WI38 (cell line): ENCODE results near the gene CDKL4.

Experiments used
- H3K4me3 ChIP-seq: 2 replicates; pipeline ENCODE4 v1.5.1; 2011; ENCODE audit warnings: low read depth, mild to moderate bottlenecking, control low read depth, low read length
- CTCF ChIP-seq: IDR thresholded peaks from 2 replicates; pipeline ENCODE4 v1.5.1; 2012; ENCODE audit warnings: low read depth, mild to moderate bottlenecking, control low read depth, low read length

The CDKL4 gene

GRCh38 chr2:39243469-39244123 lies at the start of gene CDKL4:
CDKL4 (minus strand) TSS chr2:39243970.
- peak within 1 kb of the TSS; percentile 49 for H3K4me3 ChIP-seq
- TF ChIP-seq CTCF: no peak

- TF ChIP-seq CTCF: no peak
These were observed 46.7 kb upstream of the CDKL4 start for GRCh38 chr2:39290433-39290832.

GRCh38 chr2:39289609-39290008 lies 45.8 kb upstream of the CDKL4 start:
- no peak overlapping the region for H3K4me3 ChIP-seq
- TF ChIP-seq CTCF: no peak

More at GRCh38 chr2:39290433-39290832, 46.7 kb upstream of the CDKL4 start:
- H3K4me3 ChIP-seq: no peak overlapping the region

GRCh38 chr2:39283561-39283960 lies 39.8 kb upstream of the CDKL4 start:
- TF ChIP-seq CTCF: no peak

GRCh38 chr2:39281391-39281790 lies 37.6 kb upstream of the CDKL4 start:
- H3K4me3 ChIP-seq: no peak overlapping the region
- TF ChIP-seq CTCF: no peak

More at GRCh38 chr2:39283561-39283960, 39.8 kb upstream of the CDKL4 start:
- H3K4me3 ChIP-seq: no peak overlapping the region

- TF ChIP-seq CTCF: no peak
These were observed 31.2 kb upstream of the CDKL4 start for GRCh38 chr2:39275016-39275415.

GRCh38 chr2:39269941-39270340 lies 26.2 kb upstream of the CDKL4 start:
- H3K4me3 ChIP-seq: no peak overlapping the region
- no peak for TF ChIP-seq CTCF

More at GRCh38 chr2:39275016-39275415, 31.2 kb upstream of the CDKL4 start:
- no peak overlapping the region for H3K4me3 ChIP-seq
